Dendritic cell treated with granulocyte-macrophage colony-stimulating factor and Interleukin-4, amounts not matched to agents 40 ng/mL and 50 ng/mL, for 4 days (primary cell): ENCODE data around the gene GPR139.

Experiments
- H3K27ac Mint-ChIP-seq: one replicate; pipeline ENCODE4 v1.8.0; 2022; ENCODE audit warnings: mild to moderate bottlenecking, mixed read lengths
- H3K27me3 Mint-ChIP-seq: one replicate; pipeline ENCODE4 v1.8.0; 2022; ENCODE audit warnings: mild to moderate bottlenecking, mixed read lengths
- H3K36me3 Mint-ChIP-seq: one replicate; pipeline ENCODE4 v1.8.0; 2022; ENCODE audit warnings: low read depth, mixed read lengths
- H3K4me1 Mint-ChIP-seq: one replicate; pipeline ENCODE4 v1.8.0; 2022; ENCODE audit warnings: low read depth, mixed read lengths
- H3K4me3 Mint-ChIP-seq: one replicate; pipeline ENCODE4 v1.8.0; 2022; ENCODE audit warnings: mild to moderate bottlenecking, moderate library complexity, mixed read lengths
- H3K9me3 Mint-ChIP-seq: one replicate; pipeline ENCODE4 v1.8.0; 2022; ENCODE audit warnings: mixed read lengths
- intact Hi-C: fragments of 100-400 bp; cut with micrococcal nuclease; formaldehyde crosslinking; loops from one replicate; pipeline ENCODE4 v1.15.0; 2022

Gene GPR139

DNA sequence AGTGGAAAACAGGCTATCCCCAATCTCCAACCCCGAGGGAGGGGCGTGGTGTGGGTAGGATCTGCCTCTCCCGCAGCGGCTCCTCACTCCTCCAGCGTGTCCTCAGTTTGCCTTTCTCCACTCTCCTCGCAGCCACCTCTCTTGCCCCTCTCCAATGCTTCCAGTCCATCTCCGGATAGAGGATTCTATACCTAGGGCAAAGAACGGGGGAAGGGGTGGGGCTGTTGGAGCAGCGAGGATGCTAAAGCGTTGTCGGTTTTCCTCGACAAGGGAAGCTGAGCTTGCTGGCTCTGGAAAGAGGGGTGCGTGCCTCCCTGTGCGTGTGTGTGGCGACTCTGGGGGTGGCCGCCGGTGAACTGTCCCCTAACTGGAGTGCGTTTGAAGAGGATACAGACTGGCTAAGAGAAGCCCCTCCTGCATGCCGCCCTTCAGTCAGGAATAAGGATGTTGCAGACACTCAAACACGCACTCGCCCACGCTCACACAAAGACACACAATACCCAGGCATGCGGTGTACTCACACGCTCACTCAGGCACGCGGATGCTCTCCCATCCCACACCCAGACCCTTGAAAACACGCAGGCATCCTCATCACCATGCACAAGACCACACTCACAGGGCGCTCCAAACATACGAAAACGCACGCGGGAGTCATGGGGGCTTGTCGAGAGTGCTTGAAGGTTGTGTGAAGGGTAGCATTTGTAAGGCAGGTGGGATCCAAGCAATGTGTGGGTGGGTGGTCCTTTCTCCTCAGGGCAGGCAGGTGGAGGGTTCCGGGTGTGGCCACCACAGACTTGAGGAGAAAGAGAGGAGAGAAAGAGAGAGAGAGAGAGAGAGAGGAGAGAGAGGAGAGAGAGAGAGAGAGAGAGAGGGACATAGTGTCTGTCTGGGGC lies 655 bp upstream of the GPR139 start:
- H3K27me3 Mint-ChIP-seq: peaks cover 39% of the 10 kb centered on the region
- H3K27ac Mint-ChIP-seq: no peak overlapping the region
- no peaks in the 10 kb centered on the region for H3K36me3 Mint-ChIP-seq
- intact Hi-C loops: no loop called here
- no peak overlapping the region for H3K4me3 Mint-ChIP-seq
- no peaks in the 10 kb centered on the region for H3K4me1 Mint-ChIP-seq
- H3K9me3 Mint-ChIP-seq: no peaks in the 10 kb centered on the region

- intact Hi-C loops: no loop called here
- Mint-ChIP-seq H3K4me3 (no peak overlapping the region), H3K4me1 (no peaks in the 10 kb centered on the region), H3K36me3 (no peaks in the 10 kb centered on the region), H3K27me3 (peaks cover 39% of the 10 kb centered on the region), H3K9me3 (peaks cover 3% of the 10 kb centered on the region), H3K27ac (no peak overlapping the region)
These were observed 852 bp downstream of the GPR139 start for GRCh38 chr16:20072874-20073202.

GRCh38 chr16:20072146-20072873 lies 1.4 kb downstream of the GPR139 start:
- no peak overlapping the region for H3K27ac Mint-ChIP-seq
- H3K9me3 Mint-ChIP-seq: peaks cover 8% of the 10 kb centered on the region
- intact Hi-C loops: no loop called here
- peaks cover 39% of the 10 kb centered on the region for H3K27me3 Mint-ChIP-seq
- H3K4me3 Mint-ChIP-seq: no peak overlapping the region
- no peaks in the 10 kb centered on the region for H3K36me3 Mint-ChIP-seq
- H3K4me1 Mint-ChIP-seq: no peaks in the 10 kb centered on the region

- Mint-ChIP-seq H3K36me3 (no peaks in the 10 kb centered on the region), H3K27ac (no peak overlapping the region), H3K9me3 (peaks cover 8% of the 10 kb centered on the region), H3K4me1 (no peaks in the 10 kb centered on the region), H3K27me3 (no peaks in the 10 kb centered on the region), H3K4me3 (no peak overlapping the region)
- intact Hi-C loops: no loop called here
These were observed 8.8 kb downstream of the GPR139 start for GRCh38 chr16:20064931-20065330.

DNA sequence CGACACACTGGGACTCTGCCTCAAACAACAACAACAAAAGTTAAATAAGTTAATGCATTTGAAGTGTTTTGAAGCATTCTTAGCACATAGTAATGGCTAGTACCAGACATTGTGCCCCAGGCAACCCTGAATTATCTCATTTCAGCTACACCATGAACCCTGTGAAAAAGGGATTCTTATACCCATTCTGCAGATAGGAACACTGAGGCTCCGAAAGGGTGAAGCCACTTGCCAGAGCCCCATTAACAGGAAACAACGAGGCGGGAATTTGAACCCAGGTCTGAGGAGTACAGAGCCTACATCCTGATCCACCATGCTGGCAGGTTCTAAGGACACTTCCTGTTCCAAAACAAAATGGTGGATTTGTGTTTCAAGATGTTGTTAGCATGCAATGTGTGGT lies 9.2 kb downstream of the GPR139 start:
- no peaks in the 10 kb centered on the region for H3K36me3 Mint-ChIP-seq
- H3K27ac Mint-ChIP-seq: no peak overlapping the region
- no peak overlapping the region for H3K4me3 Mint-ChIP-seq
- no peaks in the 10 kb centered on the region for H3K4me1 Mint-ChIP-seq
- intact Hi-C loops: no loop called here
- peaks cover 8% of the 10 kb centered on the region for H3K9me3 Mint-ChIP-seq
- H3K27me3 Mint-ChIP-seq: no peaks in the 10 kb centered on the region

DNA sequence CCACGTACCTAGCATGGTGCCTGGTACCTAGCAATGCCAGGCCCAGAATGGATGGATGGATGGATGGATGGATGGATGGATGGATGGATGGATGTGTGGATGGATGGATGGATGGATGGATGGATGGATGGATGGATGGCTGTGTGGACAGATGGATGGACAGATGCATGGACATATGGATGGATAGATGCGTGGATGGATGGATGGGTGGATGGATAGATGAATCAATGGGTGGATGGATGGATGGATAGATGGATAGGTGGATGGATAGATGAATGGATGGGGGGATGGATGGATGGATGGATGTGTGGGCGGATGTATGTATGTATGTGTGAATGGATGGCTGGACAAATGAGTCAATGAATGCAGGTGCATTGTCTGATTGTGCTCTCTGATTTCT lies 12.6 kb downstream of the GPR139 start:
- intact Hi-C loops: no loop called here
- H3K36me3 Mint-ChIP-seq: no peaks in the 10 kb centered on the region
- H3K27me3 Mint-ChIP-seq: no peaks in the 10 kb centered on the region
- H3K27ac Mint-ChIP-seq: no peak overlapping the region
- no peaks in the 10 kb centered on the region for H3K9me3 Mint-ChIP-seq
- no peaks in the 10 kb centered on the region for H3K4me1 Mint-ChIP-seq
- H3K4me3 Mint-ChIP-seq: no peak overlapping the region

GRCh38 chr16:20056436-20056835 lies 17.3 kb downstream of the GPR139 start:
- Mint-ChIP-seq H3K4me3 (no peak overlapping the region), H3K27ac (no peak overlapping the region), H3K27me3 (no peaks in the 10 kb centered on the region), H3K36me3 (no peaks in the 10 kb centered on the region), H3K9me3 (no peaks in the 10 kb centered on the region), H3K4me1 (no peaks in the 10 kb centered on the region)
- intact Hi-C loops: no loop called here

- intact Hi-C loops: no loop called here
- Mint-ChIP-seq H3K4me1 (no peaks in the 10 kb centered on the region), H3K9me3 (no peaks in the 10 kb centered on the region), H3K4me3 (no peak overlapping the region), H3K36me3 (no peaks in the 10 kb centered on the region), H3K27ac (no peak overlapping the region), H3K27me3 (peaks cover 2% of the 10 kb centered on the region)
These were observed 20.4 kb downstream of the GPR139 start for GRCh38 chr16:20053336-20053735.

DNA sequence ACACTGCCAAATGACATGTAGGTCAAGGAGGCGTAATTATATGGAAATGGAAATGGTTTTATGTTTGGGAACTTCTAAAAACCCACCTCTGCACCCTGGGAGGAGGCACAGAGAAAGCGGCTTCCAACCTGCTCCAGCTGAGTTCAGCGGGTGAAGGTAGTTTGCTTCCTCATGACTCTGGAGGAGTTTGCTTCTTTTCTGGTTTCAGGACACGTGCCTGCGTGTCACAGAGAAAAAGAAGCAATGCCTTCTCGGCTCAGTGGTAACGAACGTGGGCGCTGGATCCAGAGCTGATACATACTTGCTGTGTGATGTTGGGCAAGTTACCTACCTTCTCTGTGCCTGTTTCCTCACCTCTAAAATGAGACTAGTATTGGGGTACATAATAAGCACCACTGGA lies 22.1 kb downstream of the GPR139 start:
- Mint-ChIP-seq H3K36me3 (no peaks in the 10 kb centered on the region), H3K9me3 (no peaks in the 10 kb centered on the region), H3K27ac (no peak overlapping the region), H3K4me1 (no peaks in the 10 kb centered on the region), H3K4me3 (no peak overlapping the region), H3K27me3 (peaks cover 2% of the 10 kb centered on the region)
- intact Hi-C loops: no loop called here

GRCh38 chr16:20051147-20051546 lies 22.5 kb downstream of the GPR139 start:
- H3K27ac Mint-ChIP-seq: no peak overlapping the region
- H3K4me1 Mint-ChIP-seq: no peaks in the 10 kb centered on the region
- H3K4me3 Mint-ChIP-seq: no peak overlapping the region
- H3K9me3 Mint-ChIP-seq: no peaks in the 10 kb centered on the region
- intact Hi-C loops: no loop called here
- no peaks in the 10 kb centered on the region for H3K36me3 Mint-ChIP-seq
- peaks cover 2% of the 10 kb centered on the region for H3K27me3 Mint-ChIP-seq

GRCh38 chr16:20049831-20050230 lies 23.9 kb downstream of the GPR139 start:
- H3K4me3 Mint-ChIP-seq: no peak overlapping the region
- no peak overlapping the region for H3K27ac Mint-ChIP-seq
- no peaks in the 10 kb centered on the region for H3K4me1 Mint-ChIP-seq
- intact Hi-C loops: no loop called here
- peaks cover 2% of the 10 kb centered on the region for H3K27me3 Mint-ChIP-seq
- no peaks in the 10 kb centered on the region for H3K9me3 Mint-ChIP-seq
- no peaks in the 10 kb centered on the region for H3K36me3 Mint-ChIP-seq

GRCh38 chr16:20045886-20046285 lies 27.8 kb downstream of the GPR139 start:
- H3K27ac Mint-ChIP-seq: no peak overlapping the region
- H3K4me3 Mint-ChIP-seq: no peak overlapping the region

GRCh38 chr16:20042848-20043247 lies 30.8 kb downstream of the GPR139 start:
- H3K4me1 Mint-ChIP-seq: no peaks in the 10 kb centered on the region
- H3K9me3 Mint-ChIP-seq: no peaks in the 10 kb centered on the region
- H3K4me3 Mint-ChIP-seq: no peak overlapping the region
- no peaks in the 10 kb centered on the region for H3K36me3 Mint-ChIP-seq
- H3K27ac Mint-ChIP-seq: no peak overlapping the region
- H3K27me3 Mint-ChIP-seq: peaks cover 2% of the 10 kb centered on the region
- intact Hi-C loops: no loop called here

More at GRCh38 chr16:20045886-20046285, 27.8 kb downstream of the GPR139 start:
- Mint-ChIP-seq H3K36me3 (no peaks in the 10 kb centered on the region), H3K9me3 (no peaks in the 10 kb centered on the region), H3K27me3 (peaks cover 2% of the 10 kb centered on the region), H3K4me1 (no peaks in the 10 kb centered on the region)
- intact Hi-C loops: no loop called here

GRCh38 chr16:20041924-20042596 lies 31.6 kb downstream of the GPR139 start:
- Mint-ChIP-seq H3K9me3 (no peaks in the 10 kb centered on the region), H3K27me3 (peaks cover 2% of the 10 kb centered on the region), H3K36me3 (no peaks in the 10 kb centered on the region), H3K4me3 (no peak overlapping the region), H3K27ac (no peak overlapping the region), H3K4me1 (no peaks in the 10 kb centered on the region)
- intact Hi-C loops: no loop called here
